Activated naive CD4-positive, alpha-beta T cell treated with Interleukin-2 at 50 U/mL for 16 hours (primary cell): ENCODE data around the gene SIVA1.

Source experiments
- DNase-seq: peaks from one replicate; pipeline ENCODE4 v3.0.0-alpha.2; 2020

Gene SIVA1

GRCh38 chr14:104751539-104752422, 1.2 kb upstream of the SIVA1 start:
- DNase-seq = no peak

DNA sequence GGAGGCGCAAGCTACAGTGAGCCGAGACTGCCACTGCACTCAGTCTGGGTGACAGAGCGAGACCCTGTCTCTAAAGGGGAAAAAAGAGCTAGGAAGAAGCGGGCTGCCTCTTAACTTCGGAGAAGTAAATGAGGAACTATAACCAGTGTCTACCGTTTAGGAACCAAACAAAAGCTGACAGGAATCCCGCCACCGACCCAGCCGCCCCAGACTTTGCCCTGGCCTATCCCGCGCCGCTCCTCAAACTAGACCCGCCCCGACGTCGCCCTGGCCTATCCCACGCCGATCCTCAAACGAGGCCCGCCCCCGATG, 568 bp upstream of the SIVA1 start:
- no peak for DNase-seq

- DNase-seq = no peak
Observed at GRCh38 chr14:104753528-104754212, 723 bp downstream of the SIVA1 start.

GRCh38 chr14:104754213-104754851, 1.4 kb downstream of the SIVA1 start:
- DNase-seq = no peak

GRCh38 chr14:104755621-104756020, 2.7 kb downstream of the SIVA1 start:
- DNase-seq = no peak

DNA sequence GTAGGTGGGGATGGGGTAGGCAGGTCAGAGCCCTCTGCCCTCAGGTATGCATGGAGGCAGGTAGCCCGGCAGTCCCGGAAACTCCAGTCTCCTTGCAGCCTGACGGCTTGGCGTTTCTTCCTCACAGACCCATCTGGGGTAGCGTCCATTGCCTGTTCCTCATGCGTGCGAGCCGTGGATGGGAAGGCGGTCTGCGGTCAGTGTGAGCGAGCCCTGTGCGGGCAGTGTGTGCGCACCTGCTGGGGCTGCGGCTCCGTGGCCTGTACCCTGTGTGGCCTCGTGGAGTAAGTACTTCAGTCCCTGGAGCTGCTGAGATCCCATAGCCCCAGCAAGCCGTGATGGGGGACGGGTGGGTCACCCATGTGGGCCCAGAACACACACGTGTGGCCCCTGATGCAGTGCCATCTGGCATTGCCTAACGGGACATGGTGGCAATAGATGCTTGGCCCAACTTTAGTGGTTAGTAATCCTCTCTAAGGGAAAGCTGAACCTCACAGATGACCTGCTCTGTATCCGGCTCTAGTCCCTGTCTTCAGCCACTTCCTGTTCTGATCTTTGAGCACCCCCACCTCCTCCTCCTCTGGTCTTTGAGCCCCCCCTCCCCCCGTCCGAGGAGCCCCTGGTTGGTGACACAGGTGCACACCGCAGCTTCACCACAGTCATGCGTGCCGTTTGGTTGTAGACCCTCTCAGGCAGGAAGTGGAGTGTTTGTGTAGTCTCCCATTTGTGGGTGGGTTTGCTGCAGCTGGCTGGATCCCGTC, 3.7 kb downstream of the SIVA1 start:
- no peak for DNase-seq

DNA sequence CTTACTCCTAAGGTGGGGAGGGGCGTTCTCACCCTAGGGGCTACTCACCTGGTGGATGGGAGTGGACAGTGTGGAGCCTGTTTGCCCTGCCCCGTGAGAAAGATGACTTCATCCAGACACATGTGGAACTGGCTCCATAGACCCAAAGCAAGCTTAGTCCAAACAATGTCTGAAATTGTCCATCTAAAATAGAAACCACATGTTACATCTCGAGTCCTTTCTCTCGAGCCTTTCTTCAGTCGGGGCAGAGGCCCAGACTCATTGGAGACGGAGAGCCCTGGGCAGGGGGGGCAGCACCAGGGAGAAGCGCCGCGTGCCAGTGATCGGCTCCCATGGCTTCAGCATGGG, 4.3 kb downstream of the SIVA1 start:
- DNase-seq = no peak

DNA sequence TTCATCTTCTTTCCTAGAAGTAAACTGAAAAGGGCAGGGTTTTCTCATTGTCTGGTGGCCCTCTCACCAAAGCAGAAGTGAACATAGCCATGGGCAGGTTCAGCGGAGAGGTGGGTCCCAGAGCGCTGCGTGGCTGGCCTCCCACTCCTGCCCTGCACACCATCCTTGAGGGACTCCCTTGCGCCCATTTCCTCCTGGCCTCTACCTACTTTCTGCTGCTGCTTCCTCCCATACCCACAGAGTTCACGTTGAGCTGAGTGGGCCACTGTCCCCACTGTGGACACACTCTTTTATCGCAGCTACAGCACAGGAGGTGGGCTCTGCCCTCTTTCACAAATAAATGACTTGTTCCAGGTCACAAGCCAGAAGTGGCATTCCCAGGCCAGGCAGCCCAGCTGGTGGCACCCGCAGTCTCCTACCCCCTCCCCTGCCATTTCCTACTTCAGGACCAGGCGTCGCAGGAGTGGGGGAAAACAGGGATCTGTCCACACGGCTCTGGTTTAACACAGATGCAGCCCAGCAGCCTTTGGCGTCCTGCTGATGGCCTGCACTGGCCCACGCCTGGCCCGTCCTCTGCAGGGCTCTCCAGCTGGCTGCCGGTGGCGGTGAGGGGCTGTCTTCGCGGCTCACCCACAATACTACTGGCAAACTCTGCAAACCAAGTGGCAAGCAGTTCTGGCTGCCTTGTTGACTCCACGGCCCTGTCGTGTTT, 4.9 kb downstream of the SIVA1 start:
- DNase-seq = no peak

DNA sequence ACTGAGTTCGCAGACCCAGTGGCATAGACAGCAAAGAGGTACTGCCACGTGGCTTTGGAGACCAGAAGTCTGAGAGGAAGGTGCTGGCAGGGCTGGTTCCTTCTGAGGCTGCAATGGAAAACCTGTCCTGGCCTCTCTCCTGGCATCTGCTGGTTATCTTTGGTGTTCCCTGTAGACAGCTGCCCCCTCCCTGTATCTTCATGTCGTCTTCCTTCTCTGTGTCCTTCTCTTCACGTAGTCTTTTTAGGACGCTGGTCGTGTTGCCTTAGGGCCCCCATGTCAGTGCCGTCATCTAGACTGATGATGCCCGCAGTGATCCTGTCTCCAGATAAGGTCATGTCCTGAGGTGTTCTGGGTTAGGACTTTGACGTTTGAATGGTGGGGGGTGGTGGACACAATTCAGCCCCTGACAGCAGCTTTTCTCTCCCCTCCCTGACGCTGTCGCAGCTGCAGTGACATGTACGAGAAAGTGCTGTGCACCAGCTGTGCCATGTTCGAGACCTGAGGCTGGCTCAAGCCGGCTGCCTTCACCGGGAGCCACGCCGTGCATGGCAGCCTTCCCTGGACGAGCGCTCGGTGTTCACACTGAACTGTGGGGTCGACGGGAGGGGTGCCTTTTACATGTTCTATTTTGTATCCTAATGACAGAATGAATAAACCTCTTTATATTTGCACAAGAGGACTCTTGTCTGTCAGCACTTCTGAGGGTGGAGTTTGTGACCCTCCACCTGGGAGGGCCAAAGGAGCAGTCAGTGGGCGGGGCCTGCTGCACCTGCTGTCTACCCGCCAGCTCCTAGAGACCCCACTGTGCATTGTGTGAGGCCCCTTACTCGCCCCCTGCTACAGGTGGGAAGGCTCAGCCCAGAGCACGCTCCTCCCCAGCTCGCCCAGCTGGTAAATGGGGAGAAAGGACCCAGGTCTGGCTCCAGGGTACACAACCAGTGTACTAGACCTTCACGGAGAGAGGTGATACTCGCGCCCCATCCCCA, 6.3 kb downstream of the SIVA1 start:
- no peak for DNase-seq

DNA sequence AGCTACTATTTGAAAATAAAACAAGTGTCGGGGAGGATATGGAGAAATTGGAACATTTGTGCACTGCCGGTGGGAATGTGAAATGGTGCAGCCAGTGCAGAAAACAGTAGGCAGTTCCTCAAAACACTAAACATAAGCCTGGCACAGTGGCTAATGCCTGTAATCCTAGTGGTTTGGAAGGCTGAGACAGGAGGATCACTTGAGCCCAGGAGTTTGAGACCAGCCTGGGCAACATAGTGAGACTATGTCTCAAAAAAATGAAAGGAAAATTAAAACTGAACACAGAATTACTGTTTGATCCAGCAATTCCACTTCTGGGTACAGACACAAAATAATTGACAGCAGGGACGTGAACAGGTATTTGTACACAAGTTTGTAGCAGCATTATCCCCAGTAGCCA, 12.6 kb downstream of the SIVA1 start:
- DNase-seq = no peak

GRCh38 chr14:104766256-104766862, 13.4 kb downstream of the SIVA1 start:
- DNase-seq = no peak

DNA sequence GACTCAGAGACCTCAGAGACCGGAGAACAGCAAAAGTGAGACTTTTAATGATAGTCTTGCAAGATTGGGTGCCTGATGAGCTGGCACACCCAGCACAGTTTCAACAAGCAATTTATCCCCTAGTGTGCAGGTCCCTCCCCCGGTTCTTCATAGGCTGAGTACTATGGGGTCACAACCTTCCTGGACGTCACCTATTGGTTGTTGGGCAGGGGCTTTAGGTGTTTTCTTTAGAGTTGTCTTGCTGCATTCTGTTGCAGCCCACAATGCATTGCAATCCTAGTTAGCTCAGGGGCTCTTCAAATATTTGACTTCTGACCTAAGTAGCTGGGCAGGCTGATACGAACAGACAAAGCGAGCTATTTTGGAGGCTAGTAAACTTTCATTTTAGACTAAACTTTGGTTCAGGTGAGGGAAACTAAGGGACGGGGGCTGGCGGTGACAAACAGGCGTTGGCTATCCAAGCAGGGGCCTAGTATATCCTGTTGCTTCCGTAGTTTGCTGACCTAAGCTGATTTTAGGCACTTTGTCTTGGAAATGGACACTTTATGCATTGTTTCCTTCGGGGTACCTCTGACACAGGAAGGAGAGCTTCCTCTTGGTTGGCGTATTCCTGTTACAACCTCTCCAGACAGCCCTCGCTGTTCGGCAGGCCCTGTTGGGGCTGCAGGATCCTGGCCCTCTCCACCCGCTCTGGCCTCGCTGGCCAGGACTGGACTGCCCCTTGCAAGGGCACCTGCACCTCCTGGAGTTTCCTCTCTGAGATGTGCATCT, 14.1 kb downstream of the SIVA1 start:
- no peak for DNase-seq

DNA sequence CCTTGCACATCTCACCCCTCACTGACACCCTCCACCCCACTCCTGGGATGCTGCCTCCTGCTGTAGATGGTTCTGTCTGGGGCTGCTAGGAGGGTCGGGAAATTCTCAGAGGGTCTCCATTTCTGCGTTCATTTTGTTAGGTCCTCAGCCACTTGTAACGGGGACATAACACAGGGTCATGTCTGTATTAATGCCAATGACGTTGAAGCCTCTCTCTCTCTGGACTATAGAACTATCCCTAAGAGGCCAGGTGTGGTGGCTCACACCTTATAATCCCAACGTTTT, 14.6 kb downstream of the SIVA1 start:
- DNase-seq = no peak

DNA sequence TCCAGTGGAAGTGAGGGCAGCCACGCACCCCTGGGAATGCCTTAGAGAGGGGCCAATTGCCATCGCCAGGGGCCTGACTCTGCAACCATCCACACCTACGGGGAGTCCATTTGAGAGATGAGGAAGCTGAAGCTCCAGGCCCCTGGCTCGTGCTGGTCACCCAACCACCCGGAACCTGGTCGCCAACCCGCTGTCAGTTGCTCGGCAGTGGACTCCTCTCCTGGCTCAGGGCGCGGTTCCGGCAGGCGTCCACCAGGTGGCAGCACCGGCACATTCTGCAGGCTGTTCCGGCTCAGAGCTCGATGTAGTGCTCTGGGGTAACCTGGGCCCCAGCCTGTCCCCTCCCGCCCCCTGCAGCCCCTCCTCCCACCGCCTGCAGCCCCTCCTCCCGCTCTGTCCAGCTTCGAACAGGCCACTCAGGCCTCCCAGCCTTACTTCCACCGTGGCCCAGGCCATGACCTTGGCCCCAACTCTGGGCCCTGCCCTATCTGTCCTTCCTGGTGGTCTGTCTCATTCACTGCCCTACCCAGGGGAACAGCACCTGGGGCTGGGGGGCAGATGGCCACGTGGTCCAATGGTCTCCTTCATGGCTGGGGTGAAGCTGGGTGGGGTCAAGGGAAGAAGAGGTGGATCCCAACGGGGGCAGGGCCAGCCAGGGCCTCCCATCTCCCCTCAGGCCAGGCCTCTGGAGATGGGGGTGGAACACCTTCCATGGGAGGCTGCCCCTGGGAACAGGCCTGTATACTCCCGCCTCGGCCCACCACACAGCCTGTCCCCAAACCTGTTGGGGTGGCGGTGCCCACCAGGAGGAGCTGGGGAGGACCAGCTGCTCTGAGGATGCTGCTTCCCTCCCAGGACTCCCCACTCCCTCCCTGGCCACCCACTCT, 15.7 kb downstream of the SIVA1 start:
- DNase-seq = peak; percentile 91

DNA sequence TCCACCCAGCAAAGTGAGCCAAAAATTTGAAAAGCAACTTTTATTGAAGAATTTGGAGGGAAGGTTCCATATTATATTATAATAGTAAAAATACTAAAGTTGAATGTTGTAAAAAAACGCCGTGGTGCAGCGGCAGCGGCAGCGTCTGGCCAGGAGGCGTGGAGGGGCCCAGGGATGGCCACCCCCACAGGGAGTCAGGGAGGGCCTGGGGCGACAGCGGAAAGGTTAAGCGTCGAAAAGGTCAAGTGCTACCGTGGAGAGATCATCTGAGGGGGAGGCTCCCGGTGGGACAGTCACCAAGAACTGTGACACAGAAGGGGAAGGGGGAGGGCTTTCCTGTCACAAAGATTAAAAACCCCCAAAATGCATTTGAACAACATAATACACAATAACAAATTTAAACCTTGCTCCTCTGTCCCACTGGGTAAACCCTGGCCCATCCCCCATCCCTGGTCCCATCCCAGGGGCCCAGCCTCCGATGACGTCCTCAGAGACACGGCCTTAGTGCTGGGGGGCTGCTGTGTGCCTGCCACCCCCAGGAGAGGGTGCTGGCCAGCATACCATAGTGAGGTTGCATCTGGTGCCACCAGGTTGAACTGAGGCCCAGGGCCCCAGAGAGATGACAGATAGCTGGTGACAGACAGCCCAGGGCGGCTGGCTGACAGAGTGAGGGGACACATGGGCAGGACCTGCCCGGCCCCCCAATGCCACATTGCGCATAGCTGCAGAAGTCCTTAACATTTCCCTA, 16.6 kb downstream of the SIVA1 start:
- DNase-seq = no peak

DNA sequence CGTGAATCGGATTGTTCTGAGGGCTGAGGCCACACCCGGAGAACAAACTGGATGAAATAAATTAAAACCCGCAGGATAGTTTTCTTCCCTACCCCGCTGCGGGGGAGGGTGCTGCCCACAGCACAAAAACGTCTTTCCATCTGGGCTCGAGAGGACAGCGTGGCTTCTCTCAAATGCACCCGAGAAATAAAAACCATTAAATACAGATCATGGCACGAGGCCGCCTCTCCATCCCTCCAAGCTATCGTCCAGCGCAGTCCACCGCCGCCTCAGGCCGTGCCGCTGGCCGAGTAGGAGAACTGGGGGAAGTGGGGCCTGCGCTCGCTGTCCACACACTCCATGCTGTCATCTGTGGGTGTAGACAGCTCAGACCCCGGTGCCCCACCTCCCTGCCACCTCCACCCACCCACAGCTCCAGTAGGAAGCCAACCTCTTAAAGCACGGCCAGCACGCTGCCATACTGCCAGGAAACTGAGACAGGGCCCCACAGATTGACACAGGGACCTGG, 17.2 kb downstream of the SIVA1 start:
- DNase-seq = no peak

GRCh38 chr14:104770851-104771272, 17.9 kb downstream of the SIVA1 start:
- peak; percentile 28 for DNase-seq

- no peak for DNase-seq
Observed at GRCh38 chr14:104771374-104771773, 18.4 kb downstream of the SIVA1 start.
